Measurements from ENCODE around the gene RNU4-1. TPM values are rescaled to one million over a fixed set of nuclear protein-coding genes. Genes with fewer than 3 reads are reported as not detected.
A peak's percentile ranks its signal among the peaks of the same experiment; 100 is the strongest.

The RNU4-1 gene
- total RNA-seq, 4 donors from 2014 or later = not detected

- 69% methylated on average over 9 of the region's 9 CpGs for WGBS
- Histone ChIP-seq H3K27me3 (no peaks in the 10 kb centered on the region), H3K4me3 (no peak overlapping the region), H3K9me3 (no peaks in the 10 kb centered on the region), H3K36me3 (no peaks in the 10 kb centered on the region), H3K27ac (no peak overlapping the region), H3K4me1 (peaks cover 10% of the 10 kb centered on the region)
- no peak for TF ChIP-seq EP300 (IDR thresholded peaks at IDR 0.05)
- no peak for TF ChIP-seq POLR2AphosphoS5 (IDR thresholded peaks at IDR 0.05)
- TF ChIP-seq CTCF (IDR thresholded peaks at IDR 0.05) = no peak
- no peak for TF ChIP-seq POLR2A (IDR thresholded peaks at IDR 0.05)
- DNase-seq (ENCODE audit: low spot score in 2 of 2) = no peak
These were observed 31.9 kb upstream of the RNU4-1 start for GRCh38 chr12:120324841-120325417.

GRCh38 chr12:120323772-120324171 is 30.7 kb upstream of the RNU4-1 start:
- no peaks in the 10 kb centered on the region for H3K27me3 ChIP-seq
- H3K36me3 ChIP-seq = no peaks in the 10 kb centered on the region
- no peak for DNase-seq (ENCODE audit: low spot score in 2 of 2)
- H3K9me3 ChIP-seq = no peaks in the 10 kb centered on the region
- TF ChIP-seq POLR2A (IDR thresholded peaks at IDR 0.05) = no peak
- no peak for TF ChIP-seq POLR2AphosphoS5 (IDR thresholded peaks at IDR 0.05)
- no peak for TF ChIP-seq EP300 (IDR thresholded peaks at IDR 0.05)
- no peak for TF ChIP-seq CTCF (IDR thresholded peaks at IDR 0.05)
- WGBS = 88% methylated on average over 2 of the region's 2 CpGs
- H3K27ac ChIP-seq = no peak overlapping the region
- peaks cover 10% of the 10 kb centered on the region for H3K4me1 ChIP-seq
- no peak overlapping the region for H3K4me3 ChIP-seq

- H3K9me3 ChIP-seq = no peaks in the 10 kb centered on the region
- peaks cover 15% of the 10 kb centered on the region for H3K4me1 ChIP-seq
- no peak for TF ChIP-seq EP300 (IDR thresholded peaks at IDR 0.05)
- TF ChIP-seq POLR2A (IDR thresholded peaks at IDR 0.05) = no peak
- no peak for TF ChIP-seq CTCF (IDR thresholded peaks at IDR 0.05)
- no peak for TF ChIP-seq POLR2AphosphoS5 (IDR thresholded peaks at IDR 0.05)
- no peak overlapping the region for H3K4me3 ChIP-seq
- 77% methylated on average over 13 of the region's 13 CpGs for WGBS
- DNase-seq (ENCODE audit: low spot score in 2 of 2) = no peak
- no peak overlapping the region for H3K27ac ChIP-seq
- H3K27me3 ChIP-seq = no peaks in the 10 kb centered on the region
- no peaks in the 10 kb centered on the region for H3K36me3 ChIP-seq
These were observed 28.6 kb upstream of the RNU4-1 start for GRCh38 chr12:120321382-120322202.

DNA sequence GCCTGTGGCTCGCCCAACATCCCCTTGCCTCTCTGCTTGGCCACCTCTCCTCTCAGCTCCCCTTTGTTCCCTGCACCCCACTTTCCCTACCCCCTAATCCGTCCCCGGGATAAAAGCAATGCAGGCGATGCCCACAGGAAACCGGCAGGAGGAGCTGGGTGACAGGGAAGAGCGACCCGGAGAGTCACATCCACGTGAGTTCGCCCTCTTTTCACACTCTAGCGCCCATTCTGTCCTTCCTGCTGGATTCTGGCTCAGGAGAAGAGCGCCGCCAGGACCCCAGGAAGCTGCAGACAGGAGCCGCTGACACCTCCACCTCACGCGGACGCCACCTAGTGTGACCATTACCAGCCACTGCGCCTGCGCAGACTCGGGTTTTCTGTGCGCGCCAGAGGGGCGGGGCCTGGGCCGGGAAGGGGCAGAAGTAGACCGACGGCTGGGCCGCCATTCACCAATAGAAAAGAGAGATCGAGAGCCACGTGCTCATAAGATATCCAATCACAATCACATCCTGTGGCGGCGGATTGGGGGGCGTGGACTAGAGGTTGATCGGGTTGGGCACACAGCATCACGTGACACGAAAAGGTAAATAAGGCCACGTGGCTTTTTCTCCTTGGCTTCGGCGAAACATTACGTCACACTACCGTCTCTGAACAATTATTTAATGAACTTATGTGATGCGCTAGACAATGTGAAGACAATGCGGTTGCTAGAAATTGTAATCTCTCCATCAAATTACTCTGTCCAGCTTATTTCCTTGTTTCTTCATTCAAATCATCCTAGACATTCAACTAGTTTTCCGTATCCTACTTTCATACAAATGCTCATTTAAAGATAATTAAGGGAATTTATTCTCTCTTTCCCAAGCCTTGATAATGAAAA is 24.4 kb upstream of the RNU4-1 start:
- H3K9me3 ChIP-seq = no peaks in the 10 kb centered on the region
- H3K27me3 ChIP-seq = no peaks in the 10 kb centered on the region
- DNase-seq (ENCODE audit: low spot score in 2 of 2) = peak; percentile 99 to 100
- H3K36me3 ChIP-seq = no peaks in the 10 kb centered on the region
- peaks cover 11% of the 10 kb centered on the region for H3K4me1 ChIP-seq
- under 1% methylated on average over 42 of the region's 42 CpGs for WGBS
- peak overlapping the region; percentile 86 for H3K27ac ChIP-seq
- TF ChIP-seq CTCF (IDR thresholded peaks at IDR 0.05) (peak; percentile 68 to 75), POLR2AphosphoS5 (IDR thresholded peaks at IDR 0.05) (peak in 2 of 3 donors; percentile 44 to 68), POLR2A (IDR thresholded peaks at IDR 0.05) (peak; percentile 68 to 81), EP300 (IDR thresholded peaks at IDR 0.05) (no peak)
- H3K4me3 ChIP-seq = peak overlapping the region; percentile 57
